Smooth muscle cell of the brain vasculature (primary cell): ENCODE measurements around the gene ZNF446.
"Not testable (repeated sequence)": the region's sequence is repeated elsewhere in the genome, so short reads cannot be mapped to it uniquely, and the experiment has no call there.

Experiments
- DNase-seq: peaks from one replicate; pipeline ENCODE4 v3.0.0-alpha.2; 2012; ENCODE audit warnings: low read depth, low spot score

Gene ZNF446

DNA sequence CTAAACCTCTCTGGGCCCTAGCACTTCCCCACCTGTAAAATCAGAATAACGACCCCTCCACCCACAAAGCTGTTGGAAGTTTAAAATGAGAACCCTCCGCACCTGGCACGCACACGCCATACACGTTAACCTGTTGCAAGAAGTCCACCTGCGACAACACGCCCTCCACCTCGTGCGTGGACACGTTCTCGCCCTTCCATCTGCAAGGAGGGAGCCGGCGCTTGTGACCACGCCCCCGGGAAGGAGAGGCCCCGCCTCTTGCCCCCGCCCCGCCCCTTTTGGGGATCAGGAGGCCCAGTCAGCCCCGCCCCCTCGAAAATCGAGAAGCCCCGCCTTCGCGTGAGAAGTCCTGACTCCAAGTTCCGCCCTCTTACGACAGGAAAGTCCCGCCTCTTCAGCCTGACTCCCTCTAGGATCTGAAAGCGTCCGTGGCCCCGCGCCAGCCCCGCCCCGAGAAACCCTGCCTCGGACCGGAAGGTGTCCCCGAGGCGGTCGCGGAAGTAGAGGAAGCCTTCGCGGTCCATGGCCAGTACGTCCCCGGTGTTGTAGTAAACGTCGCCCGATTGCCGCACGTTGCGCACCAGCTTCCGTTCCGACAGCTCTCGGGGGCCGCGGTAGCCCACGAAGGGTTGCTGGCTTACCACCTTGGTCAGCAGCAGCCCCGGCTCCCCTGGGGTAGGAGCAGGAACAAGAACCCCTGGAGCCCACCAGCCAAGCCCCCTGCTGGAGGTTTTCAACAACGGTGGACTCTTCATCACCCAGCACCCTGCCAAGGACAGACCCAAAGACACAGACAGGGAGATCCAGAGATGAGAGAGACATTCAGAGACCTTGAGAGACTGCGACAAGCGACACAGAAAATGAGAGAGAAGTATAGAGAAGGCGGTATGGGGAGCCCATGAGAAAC lies 23.1 kb downstream of the ZNF446 start:
- DNase-seq: peak; percentile 93

DNA sequence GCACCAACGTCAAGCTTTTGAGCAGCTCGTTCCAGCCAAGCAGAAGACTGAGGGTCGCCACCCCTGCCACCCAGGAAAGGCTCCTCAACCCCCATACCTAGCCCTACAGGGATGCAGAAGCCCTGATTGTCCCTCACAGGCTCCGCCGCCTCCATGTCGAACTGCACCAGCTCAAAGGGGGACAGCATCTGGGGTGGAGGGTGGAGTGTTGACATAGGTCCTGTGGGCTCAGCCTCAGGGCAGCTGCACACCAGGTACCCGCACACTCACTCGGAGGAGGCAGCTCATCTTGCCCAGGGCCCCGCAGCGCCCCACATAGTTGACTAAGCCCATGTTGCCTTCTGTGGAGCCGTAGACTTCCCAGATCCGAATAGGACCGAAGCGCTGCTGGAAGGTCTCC lies 24.1 kb downstream of the ZNF446 start:
- DNase-seq: no peak

- not testable (repeated sequence) for DNase-seq
These were observed 31.6 kb downstream of the ZNF446 start for GRCh38 chr19:58507602-58508223.

DNA sequence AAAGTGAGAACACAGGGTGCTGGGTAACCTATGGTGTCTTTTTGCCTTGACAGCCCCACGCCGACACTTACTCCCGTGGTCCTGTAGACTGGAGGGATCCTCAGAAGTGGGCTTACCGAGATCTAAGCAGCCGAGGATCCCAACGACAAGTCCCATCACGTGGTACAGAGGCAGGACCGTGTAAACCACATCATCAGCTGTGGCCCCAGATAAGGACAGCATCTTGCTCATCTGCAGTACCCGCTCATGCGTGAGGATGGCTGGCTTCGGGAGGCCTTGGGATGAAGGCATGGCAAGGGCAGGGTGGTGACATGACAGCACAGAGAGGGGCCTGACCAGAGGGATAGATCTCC lies 33.6 kb downstream of the ZNF446 start:
- no peak for DNase-seq

- no peak for DNase-seq
These were observed 34.1 kb downstream of the ZNF446 start for GRCh38 chr19:58510084-58510862.

DNA sequence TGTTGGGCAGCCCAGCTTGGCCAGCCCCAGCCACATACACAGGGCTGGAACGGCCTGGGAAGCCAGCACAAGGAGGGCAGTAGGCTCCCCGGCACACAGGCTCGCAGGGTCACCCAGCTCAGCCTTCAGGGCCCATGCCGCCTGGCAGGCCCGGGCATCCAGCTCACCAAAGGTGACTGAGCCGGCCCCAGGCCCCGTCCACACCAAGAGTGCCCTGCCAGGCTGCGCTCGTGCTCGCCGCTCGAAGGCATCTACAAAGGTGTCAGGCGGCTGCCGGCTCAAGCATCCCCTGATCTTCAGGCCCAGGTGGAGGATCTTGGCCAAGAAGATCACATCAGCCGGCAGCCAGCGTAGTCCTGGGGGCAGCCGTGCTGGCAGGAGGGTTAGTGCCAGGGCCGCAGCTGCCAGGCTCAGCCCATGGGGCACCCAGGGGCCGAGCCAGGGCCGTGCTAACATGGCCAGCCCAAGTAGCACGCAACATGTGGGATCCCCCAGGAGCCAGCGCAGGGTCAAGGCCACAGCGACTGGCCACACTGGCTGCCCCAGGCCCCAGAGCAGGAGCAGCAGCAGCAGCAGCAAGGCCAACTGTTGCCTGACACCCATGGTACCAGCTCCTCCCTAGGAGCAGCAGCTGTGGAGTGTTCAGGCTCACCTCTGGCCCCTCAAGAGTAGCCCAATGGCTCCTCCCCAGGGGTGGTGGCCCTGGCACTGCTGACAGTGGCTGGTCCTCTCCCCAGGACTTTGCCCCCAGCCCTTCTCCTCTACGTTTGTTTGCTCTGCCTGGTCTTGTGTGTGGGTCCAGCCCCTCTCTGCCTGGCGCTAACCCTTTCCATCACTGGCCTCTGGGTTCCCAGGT lies 35.4 kb downstream of the ZNF446 start, which contains the start of gene SLC27A5:
TSS of gene SLC27A5 (minus strand) at position 640 of the 856 bp plus-strand sequence. CDS start at position 603, 37 bp downstream.
- DNase-seq: no peak

DNA sequence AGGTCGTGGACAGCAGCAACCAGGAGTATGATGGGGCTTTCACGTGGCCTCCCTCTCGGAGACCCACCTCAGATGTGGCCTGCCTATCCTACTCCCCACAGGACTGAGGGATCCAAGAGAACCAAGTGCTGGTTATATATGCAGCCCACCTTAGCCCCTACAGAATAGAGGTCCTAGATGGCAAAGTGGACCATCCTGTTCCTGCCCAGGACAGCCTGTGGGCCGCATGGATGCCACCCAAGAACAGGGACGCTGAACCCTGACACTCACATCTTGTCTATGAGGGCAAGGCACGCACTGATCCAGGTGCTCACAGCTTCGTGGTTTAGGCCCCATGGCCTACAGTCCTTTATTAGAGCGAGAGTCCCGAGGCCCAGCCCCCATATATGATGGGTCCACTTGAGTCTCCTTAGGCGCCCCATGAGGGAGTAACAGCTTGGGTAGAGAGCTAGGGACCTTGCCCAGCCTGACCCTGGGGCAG lies 37.1 kb downstream of the ZNF446 start:
- no peak for DNase-seq

- DNase-seq: peak; percentile 69
These were observed 37.8 kb downstream of the ZNF446 start for GRCh38 chr19:58513694-58514563.

GRCh38 chr19:58514564-58515022 lies 38.4 kb downstream of the ZNF446 start:
- no peak for DNase-seq

DNA sequence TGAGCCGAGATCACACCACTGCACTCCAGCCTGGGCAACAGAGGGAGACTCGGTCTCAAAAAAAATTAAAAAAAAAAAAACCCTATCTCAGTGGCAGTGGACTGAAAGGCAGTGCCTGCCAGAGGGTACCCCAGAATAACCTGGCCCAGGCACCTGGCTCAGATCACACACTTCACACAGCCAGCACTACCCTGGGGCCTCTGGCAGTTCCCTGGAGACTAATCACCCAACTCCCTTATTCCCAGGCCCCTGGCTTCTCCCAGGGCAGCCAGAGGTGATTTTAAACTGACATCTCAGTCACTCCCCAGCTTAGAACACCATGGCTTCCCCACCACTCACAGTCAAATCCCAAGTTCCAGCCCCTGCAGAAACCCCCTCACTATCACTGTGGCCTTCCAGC lies 39.1 kb downstream of the ZNF446 start:
- DNase-seq: no peak

GRCh38 chr19:58516246-58516836 lies 40.2 kb downstream of the ZNF446 start:
- DNase-seq: no peak

GRCh38 chr19:58516964-58517833 lies 41.0 kb downstream of the ZNF446 start:
- DNase-seq: no peak

DNA sequence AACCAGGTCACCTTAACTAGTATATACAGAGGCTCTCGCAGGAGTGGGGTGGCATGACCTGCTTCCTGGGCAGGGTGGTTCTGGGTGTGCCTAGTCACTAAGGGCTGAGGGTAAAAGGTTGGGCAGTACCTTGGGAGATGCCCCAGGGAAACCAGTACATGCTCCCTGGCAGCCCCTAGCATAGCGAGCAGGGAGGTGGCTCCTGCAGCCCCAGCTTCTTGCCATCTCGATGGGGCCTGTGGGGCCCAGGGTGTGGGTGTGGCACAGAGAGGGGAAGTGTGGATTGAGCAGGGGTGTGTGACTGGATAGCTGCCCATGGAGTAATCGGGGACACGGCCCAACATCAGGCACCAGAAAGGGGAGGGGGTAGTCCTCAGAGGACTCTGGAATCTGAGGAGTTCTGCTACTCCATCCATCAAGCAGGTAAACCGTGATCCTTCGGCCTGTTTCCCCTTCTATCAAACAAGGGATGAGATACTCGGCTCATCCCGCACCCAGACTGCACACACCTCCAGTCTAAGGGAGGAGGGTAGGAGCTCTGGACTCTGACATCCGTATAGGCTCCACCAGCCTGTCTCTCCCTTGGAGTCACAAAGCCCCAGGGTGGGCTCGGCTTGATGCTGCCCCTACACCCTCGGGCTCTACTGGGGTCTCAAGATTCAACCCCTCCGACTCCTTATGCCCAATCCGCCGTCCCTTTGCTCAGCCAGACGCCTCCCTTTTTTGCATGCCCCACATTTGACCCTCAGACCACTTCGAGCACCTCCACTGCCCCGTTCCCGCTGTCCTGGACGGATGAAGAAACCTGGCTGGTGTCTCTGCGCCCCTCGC lies 42.3 kb downstream of the ZNF446 start:
- no peak for DNase-seq

GRCh38 chr19:58519087-58519354 lies 42.9 kb downstream of the ZNF446 start:
- peak; percentile 35 for DNase-seq

- DNase-seq: peak; percentile 86
These were observed 43.5 kb downstream of the ZNF446 start, which contains the start of gene ZBTB45 for GRCh38 chr19:58519355-58520256. Gene ZBTB45, minus strand, starts transcription at chr19:58519810. Its CDS starts 2,137 bp downstream, at chr19:58517673.

DNA sequence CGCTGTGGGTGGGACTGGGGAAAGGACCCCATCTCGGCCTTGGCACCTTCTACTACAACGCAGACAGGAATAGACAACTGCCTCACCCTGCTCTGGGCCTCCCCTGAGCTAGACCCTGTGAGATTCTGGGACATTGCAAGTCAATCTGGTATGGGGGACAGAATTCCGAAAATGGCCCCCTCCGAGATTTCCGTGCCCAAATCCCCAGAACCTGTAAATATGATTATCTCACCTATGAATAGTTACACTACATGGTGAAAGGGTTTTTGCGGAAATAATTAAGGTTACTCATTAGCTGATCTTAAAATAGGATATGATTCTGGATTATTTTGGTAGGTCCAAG lies 44.1 kb downstream of the ZNF446 start:
- no peak for DNase-seq

GRCh38 chr19:58521651-58522050 lies 45.5 kb downstream of the ZNF446 start:
- no peak for DNase-seq
